Keratinocyte (primary cell): ENCODE measurements around the gene PODN.

Experiments
- EZH2 ChIP-seq: IDR thresholded peaks from one replicate; pipeline ENCODE4 v1.6.1; 2012; ENCODE audit warnings: inconsistent platforms, mild to moderate bottlenecking, low read length, moderate library complexity
- TF ChIP-seq, protein P1 (sequence below), 3 experiments: IDR thresholded peaks in 1 of 3; conservative IDR thresholded peaks in 1 of 3; optimal IDR thresholded peaks in 1 of 3; 2 replicates in 2 of 3; 3 replicates in 1 of 3; pipeline versions ENCODE3 to v1.5.1; 2011; ENCODE audit warnings: low read length in 3 of 3, mild to moderate bottlenecking in 3 of 3, moderate library complexity in 2 of 3, control low read depth in 1 of 3, inconsistent platforms in 1 of 3; ENCODE audit not compliant: insufficient read depth in 2 of 3; ENCODE audit errors: extremely low read depth in 1 of 3

DNA sequence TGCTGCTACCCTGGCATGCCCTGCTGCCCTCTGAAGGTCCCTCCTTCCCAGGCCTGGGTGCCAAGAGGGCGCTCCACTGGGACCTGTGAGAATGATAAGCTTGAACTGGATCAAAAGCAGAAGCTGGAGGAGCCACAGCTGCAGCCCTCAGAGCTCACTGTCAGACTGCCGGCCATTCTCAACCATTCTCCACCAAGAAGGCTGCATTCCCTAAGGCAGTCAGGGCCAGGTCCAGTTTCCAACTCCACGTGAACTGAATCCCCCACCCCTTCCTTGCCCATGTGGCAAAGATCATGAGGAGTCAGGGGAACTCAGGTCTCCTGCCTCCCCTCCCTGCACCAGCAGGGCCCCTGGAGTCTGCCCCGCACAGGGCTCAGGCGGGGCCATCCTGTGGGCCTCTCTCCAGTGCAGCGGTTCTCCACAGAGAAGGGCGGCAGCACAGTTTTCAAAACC lies 61.0 kb downstream of the PODN start:
- TF ChIP-seq, protein P1, sequence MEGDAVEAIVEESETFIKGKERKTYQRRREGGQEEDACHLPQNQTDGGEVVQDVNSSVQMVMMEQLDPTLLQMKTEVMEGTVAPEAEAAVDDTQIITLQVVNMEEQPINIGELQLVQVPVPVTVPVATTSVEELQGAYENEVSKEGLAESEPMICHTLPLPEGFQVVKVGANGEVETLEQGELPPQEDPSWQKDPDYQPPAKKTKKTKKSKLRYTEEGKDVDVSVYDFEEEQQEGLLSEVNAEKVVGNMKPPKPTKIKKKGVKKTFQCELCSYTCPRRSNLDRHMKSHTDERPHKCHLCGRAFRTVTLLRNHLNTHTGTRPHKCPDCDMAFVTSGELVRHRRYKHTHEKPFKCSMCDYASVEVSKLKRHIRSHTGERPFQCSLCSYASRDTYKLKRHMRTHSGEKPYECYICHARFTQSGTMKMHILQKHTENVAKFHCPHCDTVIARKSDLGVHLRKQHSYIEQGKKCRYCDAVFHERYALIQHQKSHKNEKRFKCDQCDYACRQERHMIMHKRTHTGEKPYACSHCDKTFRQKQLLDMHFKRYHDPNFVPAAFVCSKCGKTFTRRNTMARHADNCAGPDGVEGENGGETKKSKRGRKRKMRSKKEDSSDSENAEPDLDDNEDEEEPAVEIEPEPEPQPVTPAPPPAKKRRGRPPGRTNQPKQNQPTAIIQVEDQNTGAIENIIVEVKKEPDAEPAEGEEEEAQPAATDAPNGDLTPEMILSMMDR (optimal IDR thresholded peaks at IDR 0.05 in 1 of 3, IDR thresholded peaks at IDR 0.05 in 1 of 3, conservative IDR thresholded peaks at IDR 0.05 in 1 of 3; ENCODE audit: extremely low read depth in 1 of 3, insufficient read depth in 2 of 3, low read length in 3 of 3), result no peak
- TF ChIP-seq EZH2, result no peak
